LoVo (cell line): ENCODE results near the gene CCDC78.
"Not testable (repeated sequence)": the region's sequence is repeated elsewhere in the genome, so short reads cannot be mapped to it uniquely, and the experiment has no call there.

Experiments used
- DNase-seq: peaks from one replicate; pipeline ENCODE4 v3.0.0-alpha.2; 2016; ENCODE audit warnings: low spot score

The CCDC78 gene

GRCh38 chr16:692356-693108, 33.7 kb downstream of the CCDC78 start:
- no peak for DNase-seq

DNA sequence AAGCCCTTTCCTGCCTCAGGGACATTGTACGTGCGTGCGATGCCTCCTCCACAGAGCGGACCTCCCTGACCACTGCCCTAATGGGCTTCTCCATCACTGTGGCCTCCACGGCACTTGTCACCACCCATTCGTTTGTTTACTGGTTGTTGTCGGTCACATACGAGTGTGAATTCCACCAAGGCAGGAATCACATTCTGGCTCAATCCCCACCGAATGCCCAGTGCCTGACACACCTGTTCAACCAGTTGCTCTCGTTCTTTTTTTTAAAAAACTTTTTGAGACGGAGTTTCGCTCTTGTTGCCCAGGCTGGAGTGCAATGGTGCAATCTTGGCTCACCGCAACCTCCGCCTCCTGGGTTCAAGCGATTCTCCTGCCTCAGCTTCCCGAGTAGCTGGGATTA, 35.0 kb downstream of the CCDC78 start:
- DNase-seq: not testable (repeated sequence)

GRCh38 chr16:689175-689897, 36.9 kb downstream of the CCDC78 start:
- no peak for DNase-seq

- DNase-seq: no peak
These were observed 38.7 kb downstream of the CCDC78 start for GRCh38 chr16:687499-687898.

- no peak for DNase-seq
These were observed 39.6 kb downstream of the CCDC78 start for GRCh38 chr16:686459-687260.

GRCh38 chr16:685967-686366, 40.3 kb downstream of the CCDC78 start:
- DNase-seq: peak; percentile 49

GRCh38 chr16:684961-685696, 41.1 kb downstream of the CCDC78 start:
- no peak for DNase-seq

DNA sequence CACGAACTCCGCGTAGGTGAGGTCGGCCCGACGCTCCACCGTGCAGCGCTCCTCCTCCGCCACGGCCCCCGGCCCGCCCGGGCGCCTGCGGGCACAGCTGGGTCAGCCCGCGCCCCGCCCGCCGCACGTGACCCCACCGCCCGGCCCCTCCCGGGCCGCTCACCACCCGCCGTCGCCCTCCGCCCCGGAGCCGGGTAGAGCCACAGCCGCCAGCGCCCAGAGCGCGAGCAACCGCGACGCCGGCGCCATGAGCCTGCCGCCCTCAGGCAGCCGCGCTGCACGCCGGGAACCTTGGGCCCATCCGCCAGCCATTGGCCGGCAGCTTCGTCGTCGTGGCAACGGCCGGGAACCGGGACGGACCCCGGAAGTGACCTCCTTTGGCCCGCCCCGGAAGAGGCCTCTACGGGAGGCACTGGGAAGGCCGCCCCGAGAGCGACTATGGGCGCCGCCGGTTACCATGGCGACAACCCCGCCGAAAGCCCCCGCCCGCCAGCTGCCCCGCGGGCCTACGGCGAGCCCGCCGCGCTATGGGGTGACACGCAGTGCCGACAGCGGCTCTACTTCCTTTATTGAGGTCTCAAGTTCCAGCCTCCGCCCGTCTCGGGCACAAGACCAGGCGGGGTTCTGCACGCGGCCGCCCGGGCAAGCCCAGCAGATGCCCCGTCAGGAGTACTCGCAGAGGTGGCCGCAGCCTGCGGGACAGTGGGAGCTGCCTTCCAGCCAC, 42.0 kb downstream of the CCDC78 start, which contains the start of gene JMJD8:
TSS of gene JMJD8 (minus strand) at position 264 of the 724 bp plus-strand sequence. CDS start at position 249, 15 bp downstream.
- DNase-seq: peak; percentile 96

GRCh38 chr16:683396-684070, 42.7 kb downstream of the CCDC78 start:
- DNase-seq: no peak

DNA sequence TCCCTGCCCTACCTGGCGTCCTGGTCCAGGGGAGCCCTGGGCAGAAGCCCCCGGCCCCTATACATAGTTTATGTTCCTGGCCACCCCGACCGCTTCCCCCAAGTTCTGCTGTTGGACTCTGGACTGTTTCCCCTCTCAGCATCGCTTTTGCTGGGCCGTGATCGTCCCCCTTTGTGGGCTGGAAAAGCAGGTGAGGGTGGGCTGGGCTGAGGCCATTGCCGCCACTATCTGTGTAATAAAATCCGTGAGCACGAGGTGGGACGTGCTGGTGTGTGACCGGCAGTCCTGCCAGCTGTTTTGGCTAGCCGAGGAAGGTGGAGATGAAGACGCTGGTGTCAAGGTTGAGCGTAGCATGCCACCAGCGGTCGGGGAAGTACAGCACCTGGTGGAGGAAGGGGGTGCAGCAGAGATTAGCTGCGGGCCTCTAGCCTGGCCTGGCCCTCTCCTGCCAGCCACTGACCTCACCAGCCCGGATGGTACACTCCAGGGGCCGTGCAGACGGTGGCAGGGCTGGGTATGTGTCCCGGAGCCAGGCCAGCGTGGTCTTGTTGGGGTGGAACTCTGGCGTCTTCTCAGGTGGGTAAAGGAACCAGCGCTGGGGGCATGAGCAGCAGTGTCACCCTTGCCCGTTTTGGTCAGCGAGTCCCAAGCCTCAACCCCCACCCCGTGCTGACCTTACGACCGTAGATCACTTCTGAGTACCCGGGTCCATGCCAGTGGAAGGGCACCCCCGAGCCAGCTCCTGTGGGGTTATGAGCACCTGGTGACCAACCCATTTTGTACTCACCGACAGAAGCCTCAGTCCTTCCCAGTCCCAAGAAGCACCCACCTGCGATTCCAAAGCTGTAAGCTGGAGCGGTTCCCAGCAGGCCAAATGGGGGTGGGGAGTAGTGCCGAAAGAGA, 43.5 kb downstream of the CCDC78 start:
- no peak for DNase-seq

GRCh38 chr16:681746-682427, 44.4 kb downstream of the CCDC78 start:
- no peak for DNase-seq

DNA sequence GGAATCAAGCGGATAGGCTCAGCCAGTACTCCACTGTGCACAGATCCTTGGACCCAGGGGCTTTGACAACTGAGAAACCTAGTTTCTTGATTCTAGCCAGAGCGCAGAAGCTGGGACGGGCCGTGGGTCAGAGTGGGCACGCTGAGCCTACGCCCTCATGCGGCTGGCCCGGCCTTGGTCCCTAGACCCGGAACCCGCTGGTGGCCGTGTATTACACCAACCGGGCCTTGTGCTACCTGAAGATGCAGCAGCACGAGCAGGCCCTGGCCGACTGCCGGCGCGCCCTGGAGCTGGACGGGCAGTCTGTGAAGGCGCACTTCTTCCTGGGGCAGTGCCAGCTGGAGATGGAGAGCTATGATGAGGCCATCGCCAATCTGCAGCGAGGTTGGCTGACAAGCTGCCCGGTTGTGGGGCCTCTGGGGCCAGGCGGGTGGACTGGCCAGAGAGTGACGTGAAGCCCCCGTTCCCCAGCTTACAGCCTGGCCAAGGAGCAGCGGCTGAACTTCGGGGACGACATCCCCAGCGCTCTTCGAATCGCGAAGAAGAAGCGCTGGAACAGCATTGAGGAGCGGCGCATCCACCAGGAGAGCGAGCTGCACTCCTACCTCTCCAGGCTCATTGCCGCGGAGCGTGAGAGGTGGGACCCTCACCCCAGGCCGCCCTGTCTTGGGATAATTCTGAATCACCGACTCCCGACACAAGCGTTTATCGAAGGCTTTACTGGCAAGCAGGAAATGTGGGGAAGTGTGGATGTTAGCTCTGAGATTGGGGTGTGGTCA, 45.1 kb downstream of the CCDC78 start:
- peak; percentile 19 for DNase-seq

GRCh38 chr16:680625-680945, 45.7 kb downstream of the CCDC78 start:
- DNase-seq: no peak

DNA sequence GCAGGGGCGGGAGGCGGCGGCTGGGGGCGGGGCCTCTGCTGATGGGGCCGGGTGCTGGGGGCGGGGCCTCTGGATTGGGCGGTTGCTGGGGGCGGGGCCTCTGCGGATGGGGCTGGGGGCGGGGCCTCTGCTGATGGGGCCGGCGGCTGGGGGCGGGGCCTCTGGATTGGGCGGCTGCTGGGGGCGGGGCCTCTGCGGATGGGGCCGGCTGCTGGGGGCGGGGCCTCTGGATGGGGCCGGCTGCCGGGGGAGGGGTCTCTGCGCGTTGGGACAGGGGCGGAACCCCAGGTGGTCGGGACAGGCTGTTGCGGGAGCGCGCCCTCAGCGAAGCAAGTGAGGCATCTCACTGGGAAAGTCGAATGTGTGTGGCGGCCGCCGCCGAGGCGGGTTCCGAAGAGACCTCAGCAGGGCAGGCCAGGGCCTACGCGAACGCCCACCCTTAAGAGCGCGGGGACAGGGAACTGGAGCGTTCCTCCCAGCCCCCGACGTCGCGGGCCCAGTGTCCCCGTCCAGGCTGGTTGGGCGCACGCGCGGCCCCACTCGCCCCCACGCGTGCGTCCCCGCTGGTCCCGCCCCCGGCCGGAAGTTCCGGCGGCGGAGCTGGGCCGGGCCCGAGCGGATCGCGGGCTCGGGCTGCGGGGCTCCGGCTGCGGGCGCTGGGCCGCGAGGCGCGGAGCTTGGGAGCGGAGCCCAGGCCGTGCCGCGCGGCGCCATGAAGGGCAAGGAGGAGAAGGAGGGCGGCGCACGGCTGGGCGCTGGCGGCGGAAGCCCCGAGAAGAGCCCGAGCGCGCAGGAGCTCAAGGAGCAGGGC, 46.2 kb downstream of the CCDC78 start, which contains the start of gene STUB1:
TSS of gene STUB1 (plus strand) at position 597 of the 811 bp plus-strand sequence. CDS start at position 713, 116 bp downstream.
- peak; percentile 84 for DNase-seq

- DNase-seq: peak; percentile 31
These were observed 47.1 kb downstream of the CCDC78 start for GRCh38 chr16:678858-679813.
